ENCODE data around the gene LPCAT2. TPM values are rescaled to one million over a fixed set of nuclear protein-coding genes. Genes with fewer than 3 reads are reported as not detected.
A peak's percentile ranks its signal among the peaks of the same experiment; 100 is the strongest.

The LPCAT2 gene
- total and polyA plus RNA-seq, 2 of the 13 experiments (the other 11 are each of a cell fraction or from before 2014, with no cell fraction given): 9.9 to 17.6 TPM

- TF ChIP-seq ZFP82 (CRISPR knock-in tag; IDR thresholded peaks at IDR 0.05; ENCODE audit: borderline replicate concordance) (no peak), ZEB1 (IDR thresholded peaks at IDR 0.05; ENCODE audit: insufficient replicate concordance, low read depth) (no peak), PHF5A (CRISPR knock-in tag; IDR thresholded peaks at IDR 0.05; ENCODE audit: low read depth, unreplicated experiment) (no peak), GATAD1 (CRISPR knock-in tag; IDR thresholded peaks at IDR 0.05) (no peak), ELF1 (CRISPR knock-in tag; IDR thresholded peaks at IDR 0.05) (peak; percentile 54; the same call in 1 of the 2 replicates), ZMYM2 (CRISPR knock-in tag; IDR thresholded peaks at IDR 0.05) (no peak), ZNF33B (CRISPR knock-in tag; IDR thresholded peaks at IDR 0.05) (no peak), JUN (CRISPR knock-in tag; IDR thresholded peaks at IDR 0.05) (no peak), ZNF720 (CRISPR knock-in tag; IDR thresholded peaks at IDR 0.05) (no peak), MTA1 (CRISPR knock-in tag; IDR thresholded peaks at IDR 0.05; ENCODE audit: borderline replicate concordance) (0 out of 2 replicates have a peak, but pooled peaks have one; percentile 38), KAT2B (IDR thresholded peaks at IDR 0.05; ENCODE audit: borderline replicate concordance, low read depth, low read length) (no peak), HNRNPK (IDR thresholded peaks at IDR 0.05; ENCODE audit: low read depth, low read length, poor library complexity, severe bottlenecking) (no peak), BRCA1 (CRISPR knock-in tag; IDR thresholded peaks at IDR 0.05) (no peak), MAFK (conservative IDR thresholded peaks at IDR 0.05 in 1 of 2, IDR thresholded peaks at IDR 0.05 in 1 of 2; ENCODE audit: low read length in 2 of 2) (no peak), CBX1 (IDR thresholded peaks at IDR 0.05; ENCODE audit: low read depth) (no peak), HOXD1 (CRISPR knock-in tag; IDR thresholded peaks at IDR 0.05) (no peak), CCDC6 (CRISPR knock-in tag; IDR thresholded peaks at IDR 0.05) (no peak), PCBP2 (optimal IDR thresholded peaks at IDR 0.05; ENCODE audit: low read depth, low read length, poor library complexity, severe bottlenecking) (no peak)
- TF ChIP-seq, protein P1, sequence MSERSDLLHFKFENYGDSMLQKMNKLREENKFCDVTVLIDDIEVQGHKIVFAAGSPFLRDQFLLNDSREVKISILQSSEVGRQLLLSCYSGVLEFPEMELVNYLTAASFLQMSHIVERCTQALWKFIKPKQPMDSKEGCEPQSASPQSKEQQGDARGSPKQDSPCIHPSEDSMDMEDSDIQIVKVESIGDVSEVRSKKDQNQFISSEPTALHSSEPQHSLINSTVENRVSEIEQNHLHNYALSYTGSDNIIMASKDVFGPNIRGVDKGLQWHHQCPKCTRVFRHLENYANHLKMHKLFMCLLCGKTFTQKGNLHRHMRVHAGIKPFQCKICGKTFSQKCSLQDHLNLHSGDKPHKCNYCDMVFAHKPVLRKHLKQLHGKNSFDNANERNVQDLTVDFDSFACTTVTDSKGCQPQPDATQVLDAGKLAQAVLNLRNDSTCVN (CRISPR knock-in tag; IDR thresholded peaks at IDR 0.05; ENCODE audit: borderline replicate concordance): peak; percentile 80
- TF ChIP-seq, protein P2, sequence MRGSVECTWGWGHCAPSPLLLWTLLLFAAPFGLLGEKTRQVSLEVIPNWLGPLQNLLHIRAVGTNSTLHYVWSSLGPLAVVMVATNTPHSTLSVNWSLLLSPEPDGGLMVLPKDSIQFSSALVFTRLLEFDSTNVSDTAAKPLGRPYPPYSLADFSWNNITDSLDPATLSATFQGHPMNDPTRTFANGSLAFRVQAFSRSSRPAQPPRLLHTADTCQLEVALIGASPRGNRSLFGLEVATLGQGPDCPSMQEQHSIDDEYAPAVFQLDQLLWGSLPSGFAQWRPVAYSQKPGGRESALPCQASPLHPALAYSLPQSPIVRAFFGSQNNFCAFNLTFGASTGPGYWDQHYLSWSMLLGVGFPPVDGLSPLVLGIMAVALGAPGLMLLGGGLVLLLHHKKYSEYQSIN (CRISPR knock-in tag; IDR thresholded peaks at IDR 0.05; ENCODE audit: borderline replicate concordance): no peak
- TF ChIP-seq, protein P3, sequence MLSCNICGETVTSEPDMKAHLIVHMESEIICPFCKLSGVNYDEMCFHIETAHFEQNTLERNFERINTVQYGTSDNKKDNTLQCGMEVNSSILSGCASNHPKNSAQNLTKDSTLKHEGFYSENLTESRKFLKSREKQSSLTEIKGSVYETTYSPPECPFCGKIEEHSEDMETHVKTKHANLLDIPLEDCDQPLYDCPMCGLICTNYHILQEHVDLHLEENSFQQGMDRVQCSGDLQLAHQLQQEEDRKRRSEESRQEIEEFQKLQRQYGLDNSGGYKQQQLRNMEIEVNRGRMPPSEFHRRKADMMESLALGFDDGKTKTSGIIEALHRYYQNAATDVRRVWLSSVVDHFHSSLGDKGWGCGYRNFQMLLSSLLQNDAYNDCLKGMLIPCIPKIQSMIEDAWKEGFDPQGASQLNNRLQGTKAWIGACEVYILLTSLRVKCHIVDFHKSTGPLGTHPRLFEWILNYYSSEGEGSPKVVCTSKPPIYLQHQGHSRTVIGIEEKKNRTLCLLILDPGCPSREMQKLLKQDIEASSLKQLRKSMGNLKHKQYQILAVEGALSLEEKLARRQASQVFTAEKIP (CRISPR knock-in tag; IDR thresholded peaks at IDR 0.05; ENCODE audit: borderline replicate concordance): no peak
- TF ChIP-seq, protein P4, sequence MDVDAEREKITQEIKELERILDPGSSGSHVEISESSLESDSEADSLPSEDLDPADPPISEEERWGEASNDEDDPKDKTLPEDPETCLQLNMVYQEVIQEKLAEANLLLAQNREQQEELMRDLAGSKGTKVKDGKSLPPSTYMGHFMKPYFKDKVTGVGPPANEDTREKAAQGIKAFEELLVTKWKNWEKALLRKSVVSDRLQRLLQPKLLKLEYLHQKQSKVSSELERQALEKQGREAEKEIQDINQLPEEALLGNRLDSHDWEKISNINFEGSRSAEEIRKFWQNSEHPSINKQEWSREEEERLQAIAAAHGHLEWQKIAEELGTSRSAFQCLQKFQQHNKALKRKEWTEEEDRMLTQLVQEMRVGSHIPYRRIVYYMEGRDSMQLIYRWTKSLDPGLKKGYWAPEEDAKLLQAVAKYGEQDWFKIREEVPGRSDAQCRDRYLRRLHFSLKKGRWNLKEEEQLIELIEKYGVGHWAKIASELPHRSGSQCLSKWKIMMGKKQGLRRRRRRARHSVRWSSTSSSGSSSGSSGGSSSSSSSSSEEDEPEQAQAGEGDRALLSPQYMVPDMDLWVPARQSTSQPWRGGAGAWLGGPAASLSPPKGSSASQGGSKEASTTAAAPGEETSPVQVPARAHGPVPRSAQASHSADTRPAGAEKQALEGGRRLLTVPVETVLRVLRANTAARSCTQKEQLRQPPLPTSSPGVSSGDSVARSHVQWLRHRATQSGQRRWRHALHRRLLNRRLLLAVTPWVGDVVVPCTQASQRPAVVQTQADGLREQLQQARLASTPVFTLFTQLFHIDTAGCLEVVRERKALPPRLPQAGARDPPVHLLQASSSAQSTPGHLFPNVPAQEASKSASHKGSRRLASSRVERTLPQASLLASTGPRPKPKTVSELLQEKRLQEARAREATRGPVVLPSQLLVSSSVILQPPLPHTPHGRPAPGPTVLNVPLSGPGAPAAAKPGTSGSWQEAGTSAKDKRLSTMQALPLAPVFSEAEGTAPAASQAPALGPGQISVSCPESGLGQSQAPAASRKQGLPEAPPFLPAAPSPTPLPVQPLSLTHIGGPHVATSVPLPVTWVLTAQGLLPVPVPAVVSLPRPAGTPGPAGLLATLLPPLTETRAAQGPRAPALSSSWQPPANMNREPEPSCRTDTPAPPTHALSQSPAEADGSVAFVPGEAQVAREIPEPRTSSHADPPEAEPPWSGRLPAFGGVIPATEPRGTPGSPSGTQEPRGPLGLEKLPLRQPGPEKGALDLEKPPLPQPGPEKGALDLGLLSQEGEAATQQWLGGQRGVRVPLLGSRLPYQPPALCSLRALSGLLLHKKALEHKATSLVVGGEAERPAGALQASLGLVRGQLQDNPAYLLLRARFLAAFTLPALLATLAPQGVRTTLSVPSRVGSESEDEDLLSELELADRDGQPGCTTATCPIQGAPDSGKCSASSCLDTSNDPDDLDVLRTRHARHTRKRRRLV (CRISPR knock-in tag; IDR thresholded peaks at IDR 0.05): no peak
Measured at GRCh38 chr16:55502801-55503366, 6.0 kb upstream of the LPCAT2 start (continued).

Data from HepG2 (cell line).